K562 (cell line): ENCODE data around the gene RAB31. TPM values are rescaled to one million over a fixed set of nuclear protein-coding genes. Genes with fewer than 3 reads are reported as not detected.

ENCODE experiments used
- ATAC-seq: fragments of 200-7000 bp; cut with Tn5 transposase; 3 replicates; pipeline ENCODE4 v1.9.1; 2020; ENCODE audit warnings: moderate library complexity
- BruUV-seq: library from RNA; stranded (reverse); fragments of 400-500 nt; replicated peaks from 2 replicates; lab custom pipeline; 2021; lab: Mats Ljungman, UMichigan
- CTCF ChIA-PET: fragments of 300-600 bp; formaldehyde crosslinking; extraction: SDS; loops from one replicate; lab custom pipeline; 2021; ENCODE audit warnings: low intra/inter-chr PET ratio; lab: Yijun Ruan, JAX
- POLR2A ChIA-PET: fragments of 300-600, 350-650 bp; sonication (Branson Sonifier 250); formaldehyde crosslinking; extraction: SDS; loops from one replicate; lab custom pipeline; 2021; ENCODE audit warnings: antibody characterized with exemption, inconsistent platforms; lab: Yijun Ruan, JAX
- DNase-seq, 4 experiments: peaks; one replicate each; pipeline versions ENCODE4 v3.0.0 to v3.0.0-alpha.2; 2011 to 2018; ENCODE audit warnings: low spot score in 3 of 4, mixed read lengths in 3 of 4; ENCODE audit errors: extremely low read depth in 1 of 4
- FAIRE-seq: peaks from 2 replicates; lab custom pipeline; 2011; peaks lifted over from hg19 to GRCh38; lab: Jason Lieb, UNC
- H2AFZ ChIP-seq: 2 replicates; pipeline ENCODE4 v1.6.0; 2011; ENCODE audit warnings: low read depth, low read length, control low read depth, inconsistent platforms
- H3K27ac ChIP-seq: fragments of 200-600 bp; 3 replicates; pipeline ENCODE4 v1.8.0; 2011; ENCODE audit warnings: low read depth, mild to moderate bottlenecking, control low read depth, inconsistent platforms, low read length, moderate library complexity, mixed read lengths; ENCODE audit errors: extremely low read depth
- H3K27me3 ChIP-seq, 2 experiments: fragments of 300-600 bp in 1 of 2; 2 replicates in 1 of 2; 3 replicates in 1 of 2; pipeline versions ENCODE4 v1.6.0 to v1.8.0; 2011; ENCODE audit warnings: inconsistent platforms in 2 of 2, low read length in 2 of 2, mild to moderate bottlenecking in 1 of 2, mixed read lengths in 1 of 2, moderate library complexity in 1 of 2; ENCODE audit not compliant: control insufficient read depth in 2 of 2, insufficient read depth in 2 of 2
- H3K36me3 ChIP-seq: fragments of 300-600 bp; 3 replicates; pipeline ENCODE4 v1.8.0; 2011; ENCODE audit warnings: mild to moderate bottlenecking, low read length, inconsistent platforms; ENCODE audit not compliant: control insufficient read depth, insufficient read depth
- H3K4me1 ChIP-seq, 2 experiments: fragments of 200-600 bp in 1 of 2; replicated peaks in 1 of 2; 2 replicates in 1 of 2; 3 replicates in 1 of 2; pipeline versions ENCODE4 v1.5.1 to v1.8.0; 2011; ENCODE audit warnings: inconsistent platforms in 2 of 2, low read length in 2 of 2, mild to moderate bottlenecking in 1 of 2, mixed read lengths in 1 of 2, moderate library complexity in 1 of 2; ENCODE audit not compliant: control insufficient read depth in 2 of 2, insufficient read depth in 2 of 2
- H3K4me2 ChIP-seq: 2 replicates; pipeline ENCODE4 v1.6.1; 2011; ENCODE audit warnings: low read length, control low read depth, inconsistent platforms, mixed read lengths; ENCODE audit not compliant: insufficient read depth
- H3K4me3 ChIP-seq: fragments of 200-600 bp; sonication (generic), shearing (Covaris generic); 2 replicates; pipeline ENCODE4 v1.5.1; 2016; ENCODE audit warnings: control low read depth, inconsistent platforms
- H3K79me2 ChIP-seq: fragments of 200-600 bp; 3 replicates; pipeline ENCODE4 v1.8.0; 2011; ENCODE audit warnings: low read length, inconsistent platforms; ENCODE audit not compliant: control insufficient read depth, insufficient read depth
- H3K9ac ChIP-seq, 2 experiments: 2 replicates each; pipeline versions ENCODE4 v1.6.0 to v1.6.1; 2011; ENCODE audit warnings: low read depth in 2 of 2, low read length in 2 of 2, control low read depth in 1 of 2, inconsistent platforms in 1 of 2, mild to moderate bottlenecking in 1 of 2, mixed read lengths in 1 of 2; ENCODE audit not compliant: insufficient read depth in 1 of 2
- H3K9me1 ChIP-seq: one replicate; pipeline ENCODE4 v1.6.0; 2011; ENCODE audit warnings: inconsistent platforms, mild to moderate bottlenecking, low read length, moderate library complexity; ENCODE audit not compliant: control insufficient read depth, insufficient read depth
- H3K9me3 ChIP-seq: replicated peaks from 2 replicates; pipeline ENCODE4 v1.5.1; 2011; ENCODE audit warnings: low read depth, low read length, inconsistent platforms; ENCODE audit not compliant: control insufficient read depth, insufficient read depth
- H4K20me1 ChIP-seq: replicated peaks from 2 replicates; pipeline ENCODE4 v1.6.1; 2011; ENCODE audit warnings: low read length, inconsistent platforms, mixed read lengths; ENCODE audit not compliant: control insufficient read depth, insufficient read depth
- CSDE1 ChIP-seq, 2 experiments: fragments of 450-650 bp; IDR thresholded peaks; 2 replicates each; pipeline ENCODE4 v1.6.1; 2016; ENCODE audit warnings: mild to moderate bottlenecking in 1 of 2
- MECOM ChIP-seq: fragments of 250-450 bp; sonication (Bioruptor Pico); IDR thresholded peaks from 2 replicates; pipeline ENCODE4 v1.8.0; 2022; ENCODE audit warnings: inconsistent platforms
- MTA2 ChIP-seq: fragments of 450-650 bp; IDR thresholded peaks from 2 replicates; pipeline ENCODE4 v1.6.1; 2016; ENCODE audit warnings: low read depth
- MYNN ChIP-seq, 2 experiments: sonication (generic); formaldehyde crosslinking in 1 of 2; IDR thresholded peaks; 2 replicates each; pipeline versions ENCODE4 v1.5.0 to v1.6.1; 2016 to 2020; ENCODE audit warnings: antibody characterized with exemption in 1 of 2, missing genetic modification reagents in 1 of 2
- SMARCA4 ChIP-seq: fragments of 450-650 bp; IDR thresholded peaks from 2 replicates; pipeline ENCODE4 v1.6.1; 2016
- ZC3H8 ChIP-seq: fragments of 450-650 bp; IDR thresholded peaks from 2 replicates; pipeline ENCODE4 v1.6.1; 2017
- ZNF224 ChIP-seq: sonication (generic); formaldehyde crosslinking; IDR thresholded peaks from 2 replicates; pipeline ENCODE4 v1.8.0; 2022; ENCODE audit warnings: mild to moderate bottlenecking, missing genetic modification reagents
- ZNF644 ChIP-seq: fragments of 200-800 bp; sonication (Bioruptor generic); IDR thresholded peaks from 2 replicates; pipeline ENCODE4 v1.6.1; 2016; ENCODE audit warnings: low read depth, missing genetic modification characterization, missing compliant biosample characterization
- ZNF764 ChIP-seq: fragments of 250-450 bp; sonication (Bioruptor Pico); IDR thresholded peaks from 2 replicates; pipeline ENCODE4 v1.4.0; 2020; ENCODE audit warnings: low read depth, mild to moderate bottlenecking, moderate library complexity
- ZNF780A ChIP-seq: fragments of 250-450 bp; sonication (Bioruptor Pico); IDR thresholded peaks from 2 replicates; pipeline ENCODE4 v1.5.0; 2021; ENCODE audit warnings: mild to moderate bottlenecking
- ZNF830 ChIP-seq: fragments of 250-450 bp; sonication (Bioruptor Pico); IDR thresholded peaks from 2 replicates; pipeline ENCODE4 v1.5.0; 2021; ENCODE audit warnings: mild to moderate bottlenecking
- WGBS: fragments of 100-300 bp; shearing (Covaris generic); methylation state at CpG from one replicate; pipeline ENCODE4 v1.1.6; 2016; ENCODE audit warnings: low coverage, mixed read lengths; ENCODE audit not compliant: insufficient coverage; ENCODE audit errors: missing lambda C conversion rate; 5-methylcytosine and 5-hydroxymethylcytosine counted together
- in situ Hi-C: fragments of 300-500 bp; cut with MboI; formaldehyde crosslinking; loops from 4 replicates; pipeline ENCODE4 v1.15.0; 2018; ENCODE audit warnings: inconsistent platforms, mixed read lengths
- intact Hi-C: fragments of 100-400 bp; cut with micrococcal nuclease; formaldehyde crosslinking; loops from 2 replicates; pipeline ENCODE4 v1.14.2; 2022
- polyA plus RNA-seq, 8 experiments: library from polyadenylated mRNA; depleted of rRNA in 4 of 8; stranded (reverse) in 5 of 8; unstranded in 3 of 8; fragments of >200 nt; fragmentation: Nextera tagmentation in 2 of 8; fragmentation: Illumina TruSeq in 1 of 8; extraction: Ambion mirVana in 2 of 8; extraction: Trizol in 1 of 8; gene quantifications; 2 replicates each; pipeline versions ENCODE4 v1.2.1 to v1.2.3, GENCODE V29; 2011 to 2014; ENCODE audit warnings: inconsistent platforms in 1 of 8, missing spikeins in 1 of 8
- total RNA-seq, 7 experiments: library from RNA; depleted of rRNA in 6 of 7; stranded (reverse); fragments of >200 nt in 6 of 7; fragmentation: Illumina TruSeq in 2 of 7; extraction: Trizol in 2 of 7; gene quantifications; 2 replicates each; pipeline versions ENCODE4 v1.2.1 to v1.2.3, GENCODE V29; 2011 to 2021; ENCODE audit warnings: low replicate concordance in 1 of 7
- TF ChIP-seq, protein P1 (sequence below): fragments of 250-450 bp; sonication (Bioruptor Pico); IDR thresholded peaks from 2 replicates; pipeline ENCODE4 v1.5.0; 2020; ENCODE audit warnings: mild to moderate bottlenecking, borderline replicate concordance

Gene RAB31
- total and polyA plus RNA-seq, 9 of the 15 experiments (the other 6 are each of a cell fraction or from before 2014, with no cell fraction given) = 20.7 to 70.4 (median 41.3) TPM

GRCh38 chr18:9810299-9810698 is 102.2 kb downstream of the RAB31 start:
- no peak for ATAC-seq
- Histone ChIP-seq H3K27me3 (no peaks in the 10 kb centered on the region), H3K4me2 (no peak overlapping the region), H3K4me3 (no peak overlapping the region), H3K4me1 (peaks cover 21 to 38% of the 10 kb centered on the region in 2 experiments; a peak in 4 of 5 replicates), H3K27ac (no peak overlapping the region), H3K9me3 (peaks cover 3% of the 10 kb centered on the region), H3K79me2 (peaks cover 34% of the 10 kb centered on the region), H2AFZ (no peak overlapping the region), H3K36me3 (peaks cover 7% of the 10 kb centered on the region), H4K20me1 (no peaks in the 10 kb centered on the region), H3K9me1 (no peaks in the 10 kb centered on the region), H3K9ac (peak overlapping the region in 1 of 2 experiments; percentile 27; a peak in 1 of 4 replicates)
- in situ Hi-C loops (no loop called here), intact Hi-C loops (loop anchor here (5.0 kb wide), 2 partner anchors 107 to 142 kb away; no protein-coding TSS in a partner anchor)
- no peak for DNase-seq
- TF ChIP-seq ZNF780A (CRISPR knock-in tag) = no peak
- BruUV-seq = no TSS peak
- FAIRE-seq = no peak
- POLR2A ChIA-PET = interaction anchor here (0.8 to 3.3 kb wide), 8 partner anchors 11 to 142 kb away, joined by 3 to 11 read pairs (median 4); partner anchors contain the start of gene VAPA
- CTCF ChIA-PET = no interaction called here
- WGBS = 61% methylated on average over 4 of the region's 4 CpGs

DNA sequence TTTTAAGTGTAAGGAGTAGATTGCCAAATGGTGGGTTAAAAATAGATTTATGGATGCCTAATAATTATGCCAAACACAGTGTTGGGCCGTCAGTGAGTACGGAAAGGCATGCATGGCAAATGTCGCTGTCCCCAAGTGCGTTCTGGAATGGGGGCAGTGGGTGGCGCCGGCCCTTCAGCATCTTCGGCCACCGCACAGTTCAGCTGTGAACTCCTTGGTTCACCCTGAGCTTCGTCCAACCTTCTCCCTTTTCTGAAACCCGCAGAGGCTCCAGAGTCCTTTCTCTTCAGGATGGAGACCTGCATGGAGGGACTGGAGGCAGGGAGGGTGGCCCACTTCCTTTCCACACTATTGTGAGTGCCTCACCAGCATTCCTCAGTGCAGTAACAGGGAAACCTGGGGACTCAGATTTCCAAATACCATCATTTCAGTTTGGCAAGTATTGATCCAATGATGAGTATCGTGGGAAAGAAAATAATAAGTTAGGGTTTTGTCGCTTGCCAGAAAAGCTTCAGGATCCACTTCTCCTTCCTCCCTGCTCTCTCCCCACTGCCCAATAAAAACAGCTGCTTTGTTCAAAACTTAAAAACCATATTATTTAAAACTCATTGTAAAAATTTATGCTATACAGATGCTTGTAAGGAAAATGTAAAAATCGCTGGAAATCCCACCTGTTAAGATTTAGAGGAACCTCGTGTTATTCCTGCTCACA is 103.0 kb downstream of the RAB31 start:
- Histone ChIP-seq H3K36me3 (peaks cover 4% of the 10 kb centered on the region), H3K9me1 (no peaks in the 10 kb centered on the region), H3K27ac (peak overlapping the region; percentile 43; the same call in 2 of the 3 replicates), H3K4me2 (peak overlapping the region; percentile 58), H3K4me1 (peaks cover 17 to 38% of the 10 kb centered on the region in 2 experiments; a peak in 4 of 5 replicates), H2AFZ (0 out of 2 replicates have a peak overlapping the region, but pooled peaks have one; percentile 6), H3K9ac (peak overlapping the region; percentile 27 to 72; a peak in 3 of 4 replicates), H4K20me1 (no peaks in the 10 kb centered on the region), H3K27me3 (no peaks in the 10 kb centered on the region), H3K79me2 (peaks cover 31% of the 10 kb centered on the region), H3K4me3 (no peak overlapping the region), H3K9me3 (no peaks in the 10 kb centered on the region)
- in situ Hi-C loops = no loop called here
- no peak for FAIRE-seq
- POLR2A ChIA-PET = interaction anchor here (0.6 to 3.3 kb wide), 11 partner anchors 8 to 162 kb away, joined by 3 to 11 read pairs (median 4); partner anchors contain the start of gene VAPA
- WGBS = 38% methylated on average over 14 of the region's 14 CpGs
- CTCF ChIA-PET = interaction anchor here (0.6 to 1.3 kb wide), 2 partner anchors 12 to 141 kb away, joined by 3 read pairs; no protein-coding TSS in a partner anchor
- ATAC-seq = peak; percentile 82
- peak in 2 of 4 experiments; percentile 52 to 78 for DNase-seq
- intact Hi-C loops = loop anchor here (5.0 kb wide), 2 partner anchors 106 to 141 kb away; no protein-coding TSS in a partner anchor
- TSS peak; percentile 60 for BruUV-seq
- TF ChIP-seq ZC3H8 (no peak), ZNF764 (no peak), MTA2 (no peak), ZNF830 (CRISPR knock-in tag) (no peak), MYNN (IDR thresholded peaks at IDR 0.05) (0 out of 2 replicates have a peak, but pooled peaks have one; percentile 23), MYNN (CRISPR knock-in tag; IDR thresholded peaks at IDR 0.05) (no peak), SMARCA4 (0 out of 2 replicates have a peak, but pooled peaks have one; percentile 14), ZNF224 (CRISPR knock-in tag) (no peak), MECOM (CRISPR knock-in tag) (0 out of 2 replicates have a peak, but pooled peaks have one; percentile 21), CSDE1 (IDR thresholded peaks at IDR 0.05) (no peak), ZNF644 (0 out of 2 replicates have a peak, but pooled peaks have one; percentile 46)
- TF ChIP-seq, protein P1, sequence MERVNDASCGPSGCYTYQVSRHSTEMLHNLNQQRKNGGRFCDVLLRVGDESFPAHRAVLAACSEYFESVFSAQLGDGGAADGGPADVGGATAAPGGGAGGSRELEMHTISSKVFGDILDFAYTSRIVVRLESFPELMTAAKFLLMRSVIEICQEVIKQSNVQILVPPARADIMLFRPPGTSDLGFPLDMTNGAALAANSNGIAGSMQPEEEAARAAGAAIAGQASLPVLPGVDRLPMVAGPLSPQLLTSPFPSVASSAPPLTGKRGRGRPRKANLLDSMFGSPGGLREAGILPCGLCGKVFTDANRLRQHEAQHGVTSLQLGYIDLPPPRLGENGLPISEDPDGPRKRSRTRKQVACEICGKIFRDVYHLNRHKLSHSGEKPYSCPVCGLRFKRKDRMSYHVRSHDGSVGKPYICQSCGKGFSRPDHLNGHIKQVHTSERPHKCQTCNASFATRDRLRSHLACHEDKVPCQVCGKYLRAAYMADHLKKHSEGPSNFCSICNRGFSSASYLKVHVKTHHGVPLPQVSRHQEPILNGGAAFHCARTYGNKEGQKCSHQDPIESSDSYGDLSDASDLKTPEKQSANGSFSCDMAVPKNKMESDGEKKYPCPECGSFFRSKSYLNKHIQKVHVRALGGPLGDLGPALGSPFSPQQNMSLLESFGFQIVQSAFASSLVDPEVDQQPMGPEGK = no peak
